GM18868 (cell line): ENCODE results near the gene CLASP1.
"Not testable (repeated sequence)": the region's sequence is repeated elsewhere in the genome, so short reads cannot be mapped to it uniquely, and the experiment has no call there.

ENCODE experiments used
- ATAC-seq: cut with Tn5 transposase; IDR thresholded peaks from one replicate; pipeline ENCODE4 v1.9.1; 2021; ENCODE audit warnings: mild to moderate bottlenecking, moderate library complexity; ENCODE audit not compliant: unreplicated experiment

CLASP1 gene

DNA sequence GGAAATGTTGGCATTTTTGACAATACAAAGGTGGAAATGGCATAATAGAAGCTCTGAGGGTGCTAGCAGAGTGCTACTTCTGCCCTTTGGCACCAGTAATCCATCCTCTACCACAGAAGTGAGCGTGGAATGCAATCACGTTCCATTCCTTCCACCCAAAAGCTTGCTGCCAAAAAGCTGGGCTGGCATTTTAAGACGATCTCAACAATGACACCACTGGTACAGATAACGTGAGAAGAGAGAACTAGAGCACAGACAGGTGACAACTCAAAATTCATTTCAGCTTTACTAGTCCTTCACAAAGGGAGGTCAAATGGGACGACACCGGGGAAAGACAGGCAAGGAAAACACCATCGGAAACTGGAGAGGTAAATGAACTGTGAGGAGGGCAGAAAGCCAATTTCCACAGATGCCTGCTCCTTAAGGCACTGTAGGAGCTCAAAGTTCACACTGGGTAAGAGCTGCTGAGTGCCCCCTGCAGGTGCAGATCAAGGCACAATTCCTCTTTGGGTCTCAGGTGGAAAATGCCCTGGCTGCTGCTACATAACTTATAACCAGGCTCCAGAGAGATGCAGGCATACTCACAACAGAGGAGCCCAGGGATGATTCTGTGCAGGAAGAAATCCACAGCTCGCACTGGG is 169.3 kb downstream of the CLASP1 start:
- no peak for ATAC-seq

- ATAC-seq, result no peak
Measured at GRCh38 chr2:121478996-121479745, 170.1 kb downstream of the CLASP1 start.

DNA sequence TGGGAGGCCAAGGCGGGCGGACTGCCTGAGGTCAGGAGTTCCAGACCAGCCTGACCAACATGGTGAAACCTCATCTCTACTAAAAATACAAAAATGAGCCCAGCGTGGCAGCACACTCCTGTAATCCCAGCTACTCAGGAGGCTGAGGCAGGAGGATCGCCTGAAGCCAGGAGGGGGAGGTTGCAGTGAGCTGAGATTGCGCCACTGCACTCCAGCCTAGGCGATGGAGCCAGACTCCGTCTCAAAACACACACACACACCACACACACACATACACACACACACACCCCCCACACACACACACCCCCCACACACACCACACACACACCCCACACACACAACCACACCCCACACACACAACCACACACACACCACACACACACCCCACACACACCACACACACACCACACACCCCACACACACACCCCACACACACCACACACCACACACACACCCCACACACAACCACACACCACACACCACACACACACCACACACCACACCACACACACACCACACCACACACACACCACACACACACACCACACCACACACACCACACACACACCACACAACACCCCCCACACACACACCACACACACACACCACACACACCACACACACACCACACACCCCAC is 170.8 kb downstream of the CLASP1 start:
- ATAC-seq, result not testable (repeated sequence)

DNA sequence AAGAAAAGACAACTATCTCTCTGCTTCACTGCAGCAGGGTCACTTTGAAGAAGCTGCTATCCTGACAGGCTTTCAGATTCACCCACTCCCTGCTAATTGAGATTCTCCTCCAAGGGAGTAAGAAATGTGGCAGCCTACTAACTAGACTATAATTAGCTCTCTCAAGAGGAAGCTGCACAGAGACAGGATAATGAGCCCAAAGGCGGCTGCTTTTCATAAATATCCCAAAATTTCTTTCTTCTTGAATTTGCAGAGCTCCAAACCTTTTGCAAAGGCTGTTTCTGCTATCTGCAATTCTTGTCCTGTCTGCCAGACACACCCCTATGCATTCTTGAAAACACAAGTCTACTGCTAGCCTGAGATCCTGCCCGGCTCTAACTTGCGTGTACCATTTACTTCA is 172.6 kb downstream of the CLASP1 start:
- ATAC-seq, result no peak

- no peak for ATAC-seq
Measured at GRCh38 chr2:121475811-121476571, 173.3 kb downstream of the CLASP1 start.

GRCh38 chr2:121473512-121473911 is 175.8 kb downstream of the CLASP1 start:
- no peak for ATAC-seq

- ATAC-seq, result no peak
Measured at GRCh38 chr2:121472470-121472993, 176.7 kb downstream of the CLASP1 start.

- ATAC-seq, result no peak
Measured at GRCh38 chr2:121471532-121472469, 177.5 kb downstream of the CLASP1 start.

DNA sequence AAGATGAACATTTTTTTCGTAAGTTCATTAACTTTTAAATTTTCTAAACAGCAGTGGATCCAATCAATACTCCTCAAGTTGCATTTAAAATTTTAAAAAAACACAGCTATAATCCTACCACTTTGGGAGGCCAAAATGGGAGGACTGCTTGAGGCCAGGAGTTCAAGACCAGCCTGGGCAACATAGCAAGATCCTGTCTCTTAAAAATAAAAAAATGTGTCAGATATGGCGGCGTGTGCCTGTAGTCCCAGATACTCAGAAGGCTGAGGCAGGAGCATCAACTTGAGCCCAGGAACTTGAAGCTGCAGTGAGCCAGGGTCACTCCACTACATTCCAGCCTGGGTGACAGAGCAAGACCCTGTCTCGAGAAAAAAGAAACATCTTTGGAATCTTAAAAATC is 178.3 kb downstream of the CLASP1 start:
- ATAC-seq, result no peak

DNA sequence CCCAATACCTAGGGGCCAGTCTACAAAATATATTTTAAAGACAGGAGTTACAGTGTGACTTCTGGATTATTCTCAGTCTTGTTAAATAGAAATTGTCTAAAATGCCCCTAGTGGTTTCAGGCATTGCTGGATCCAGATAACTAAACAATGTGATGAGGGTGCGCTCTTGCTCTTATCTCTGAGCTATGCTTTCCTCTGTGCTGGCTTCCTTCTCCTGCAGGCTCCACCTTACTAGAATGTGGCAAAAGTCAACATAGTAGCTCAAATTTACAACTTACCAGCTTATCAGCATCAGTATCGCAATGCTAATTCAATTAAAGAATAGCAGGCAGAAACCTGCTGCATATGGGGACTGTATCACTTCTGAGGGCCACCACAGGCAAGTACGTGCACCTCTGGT is 179.9 kb downstream of the CLASP1 start:
- ATAC-seq, result no peak

GRCh38 chr2:121468936-121469335 is 180.3 kb downstream of the CLASP1 start:
- ATAC-seq, result no peak

GRCh38 chr2:121459291-121459690 is 190.0 kb downstream of the CLASP1 start:
- no peak for ATAC-seq

- ATAC-seq, result no peak
Measured at GRCh38 chr2:121456325-121456724, 192.9 kb downstream of the CLASP1 start.

DNA sequence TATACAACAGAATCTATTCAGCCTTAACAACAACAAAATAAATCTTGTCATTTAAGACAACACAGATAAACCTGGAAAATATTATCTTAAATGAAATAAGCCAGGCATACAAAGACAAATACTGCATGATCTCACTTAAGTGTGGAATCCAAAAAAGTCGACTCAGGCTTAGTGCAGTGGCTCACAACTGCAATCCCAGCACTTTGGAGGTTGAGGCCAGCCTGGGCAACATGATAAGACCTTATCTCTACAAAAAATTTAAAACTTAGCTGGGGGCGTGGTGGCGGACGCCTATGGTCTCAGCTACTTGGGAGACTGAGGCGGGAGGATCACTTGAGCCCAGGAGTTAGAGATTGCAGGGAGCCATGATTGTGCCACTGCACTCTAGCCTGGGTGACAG is 193.8 kb downstream of the CLASP1 start:
- ATAC-seq, result no peak

GRCh38 chr2:121454549-121455090 is 194.6 kb downstream of the CLASP1 start:
- no peak for ATAC-seq

- no peak for ATAC-seq
Measured at GRCh38 chr2:121451398-121451797, 197.9 kb downstream of the CLASP1 start.

DNA sequence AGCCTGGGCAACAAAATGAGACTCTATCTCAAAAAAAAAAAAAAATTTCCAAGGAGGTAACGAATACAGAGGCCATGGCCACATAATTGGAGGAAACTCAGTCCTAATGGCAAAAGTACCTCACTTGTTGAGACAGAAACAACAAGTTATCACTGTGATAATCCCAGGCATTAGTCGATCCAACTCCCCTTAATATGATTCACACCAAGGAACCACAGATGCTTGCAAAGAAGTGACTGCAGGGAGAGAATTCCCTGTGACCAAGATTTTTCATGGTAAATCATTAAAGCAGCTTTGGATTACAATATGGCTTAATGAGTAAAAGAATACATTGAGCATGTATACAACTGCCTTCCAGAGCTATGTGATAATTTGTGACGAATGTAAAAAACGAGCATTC is 199.0 kb downstream of the CLASP1 start:
- no peak for ATAC-seq

GRCh38 chr2:121446647-121447241 is 202.5 kb downstream of the CLASP1 start:
- ATAC-seq, result no peak

DNA sequence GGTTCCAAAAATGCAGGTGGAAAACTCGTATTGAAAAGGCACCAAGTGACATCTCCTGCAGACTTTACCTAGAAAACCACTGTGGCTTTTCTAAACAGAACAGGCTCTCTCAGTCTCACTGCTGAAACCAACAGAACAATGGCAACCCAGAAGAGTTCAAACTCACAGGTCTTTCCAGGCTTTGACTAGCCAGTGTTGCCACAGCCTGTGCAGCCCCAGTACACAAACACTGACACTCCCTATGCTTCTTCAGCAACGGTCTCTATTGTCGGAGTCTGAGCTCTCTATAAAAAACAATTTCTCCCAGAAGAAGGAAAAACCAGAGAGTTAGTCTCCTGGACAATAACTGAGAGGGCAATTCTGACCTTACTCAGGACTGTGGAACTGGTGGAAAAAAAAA is 206.4 kb downstream of the CLASP1 start:
- no peak for ATAC-seq
